HCT116 (cell line): ENCODE measurements around the gene NAALADL2.

Experiments
- CTCF ChIP-seq, 3 experiments: fragments of 200-600 bp in 1 of 3; sonication (generic) in 1 of 3; IDR thresholded peaks in 2 of 3; conservative IDR thresholded peaks in 1 of 3; 2 replicates each; pipeline ENCODE4 v1.5.1; 2012 to 2017; ENCODE audit warnings: low read depth in 2 of 3, low read length in 2 of 3, antibody characterized with exemption in 1 of 3, borderline replicate concordance in 1 of 3, control low read depth in 1 of 3, mild to moderate bottlenecking in 1 of 3, mixed read lengths in 1 of 3, mixed run types in 1 of 3, moderate library complexity in 1 of 3; ENCODE audit not compliant: insufficient read depth in 1 of 3
- EZH2 ChIP-seq: fragments of 200-600 bp; sonication (generic); IDR thresholded peaks from 2 replicates; pipeline ENCODE4 v1.6.1; 2017; ENCODE audit warnings: antibody characterized with exemption, mixed run types
- EZH2phosphoT487 ChIP-seq: fragments of 200-600 bp; IDR thresholded peaks from 2 replicates; pipeline ENCODE4 v1.6.1; 2018; ENCODE audit warnings: antibody characterized with exemption, borderline replicate concordance
- FOSL1 ChIP-seq: IDR thresholded peaks from 2 replicates; pipeline ENCODE4 v1.6.1; 2012; ENCODE audit warnings: low read depth
- MAX ChIP-seq: IDR thresholded peaks from 2 replicates; pipeline ENCODE4 v1.6.1; 2012
- POLR2A ChIP-seq: IDR thresholded peaks from 2 replicates; pipeline ENCODE4 v1.7.0; 2011; ENCODE audit warnings: borderline replicate concordance; ENCODE audit not compliant: insufficient read depth, insufficient read length; ENCODE audit errors: extremely low read depth
- POLR2AphosphoS5 ChIP-seq: IDR thresholded peaks from 2 replicates; pipeline ENCODE4 v1.6.1; 2011; ENCODE audit warnings: mild to moderate bottlenecking, low read depth, low read length, moderate library complexity
- RAD21 ChIP-seq: IDR thresholded peaks from 2 replicates; pipeline ENCODE4 v1.6.1; 2012; ENCODE audit warnings: low read depth, mild to moderate bottlenecking
- SRF ChIP-seq: IDR thresholded peaks from 2 replicates; pipeline ENCODE4 v1.6.1; 2012; ENCODE audit warnings: low read depth
- YY1 ChIP-seq: IDR thresholded peaks from 2 replicates; pipeline ENCODE4 v1.6.1; 2011; ENCODE audit warnings: low read length, low read depth, moderate library complexity, mild to moderate bottlenecking; ENCODE audit not compliant: insufficient replicate concordance; ENCODE audit errors: extremely low read depth
- ZNF274 ChIP-seq: fragments of 200-500 bp; sonication (Bioruptor generic); IDR thresholded peaks from 2 replicates; pipeline ENCODE4 v1.6.1; 2014; ENCODE audit warnings: mild to moderate bottlenecking, low read depth, low read length, inconsistent platforms

GRCh38 chr3:175521406-175521805 lies 662.3 kb downstream of the NAALADL2 start:
- TF ChIP-seq CTCF (IDR thresholded peaks at IDR 0.05 in 2 of 3, conservative IDR thresholded peaks at IDR 0.05 in 1 of 3; ENCODE audit: borderline replicate concordance in 1 of 3, insufficient read depth in 1 of 3, low read depth in 2 of 3, low read length in 2 of 3) (no peak), POLR2AphosphoS5 (no peak), FOSL1 (no peak), POLR2A (no peak), EZH2 (no peak), RAD21 (no peak), MAX (no peak), SRF (no peak), ZNF274 (no peak), EZH2phosphoT487 (no peak), YY1 (no peak)
